ENCODE data around the gene MATN3. TPM values are rescaled to one million over a fixed set of nuclear protein-coding genes. Genes with fewer than 3 reads are reported as not detected.
A peak's percentile ranks its signal among the peaks of the same experiment; 100 is the strongest.

The MATN3 gene
- total and polyA plus RNA-seq, 2 of the 13 experiments (the other 11 are each of a cell fraction or from before 2014, with no cell fraction given), result 36.1 to 208 TPM

- TF ChIP-seq ZBTB46 (CRISPR knock-in tag; IDR thresholded peaks at IDR 0.05; ENCODE audit: borderline replicate concordance) (0 out of 2 replicates have a peak, but pooled peaks have one; percentile 43), ARID3A (IDR thresholded peaks at IDR 0.05; ENCODE audit: low read depth, low read length) (no peak), SP5 (CRISPR knock-in tag; IDR thresholded peaks at IDR 0.05; ENCODE audit: borderline replicate concordance, low read depth) (peak; percentile 68), HNF1A (IDR thresholded peaks at IDR 0.05; ENCODE audit: low read depth) (no peak), HNF1A (CRISPR knock-in tag; IDR thresholded peaks at IDR 0.05; ENCODE audit: borderline replicate concordance) (peak; percentile 80; the same call in 1 of the 2 replicates), ZNF30 (CRISPR knock-in tag; IDR thresholded peaks at IDR 0.05) (no peak)
Observed at GRCh38 chr2:20013126-20013849, 820 bp upstream of the MATN3 start (continued).

Measured in HepG2 (cell line).